Adrenal gland (tissue), 5 donors: ENCODE data around the gene NELL2.

Source experiments
- POLR2A ChIP-seq, 2 donors: fragments of 450-650 bp; IDR thresholded peaks; one replicate each; pipeline ENCODE4 v1.6.1; 2017; ENCODE audit warnings: antibody characterized with exemption in 2 of 2, mild to moderate bottlenecking in 2 of 2, moderate library complexity in 1 of 2
- TF ChIP-seq, protein P1 (sequence below), 6 experiments: fragments of 450-650 bp in 4 of 6; fragments of 200-600 bp in 2 of 6; sonication (generic) in 1 of 6; IDR thresholded peaks; 1 replicate in 5 of 6; 2 replicates in 1 of 6; pipeline versions ENCODE4 v1.5.1 to v1.8.0; 2016 to 2021; ENCODE audit warnings: antibody characterized with exemption in 6 of 6, mild to moderate bottlenecking in 2 of 6, moderate library complexity in 1 of 6
- donor health status: DM: no; HTN: no; CAD: no.

DNA sequence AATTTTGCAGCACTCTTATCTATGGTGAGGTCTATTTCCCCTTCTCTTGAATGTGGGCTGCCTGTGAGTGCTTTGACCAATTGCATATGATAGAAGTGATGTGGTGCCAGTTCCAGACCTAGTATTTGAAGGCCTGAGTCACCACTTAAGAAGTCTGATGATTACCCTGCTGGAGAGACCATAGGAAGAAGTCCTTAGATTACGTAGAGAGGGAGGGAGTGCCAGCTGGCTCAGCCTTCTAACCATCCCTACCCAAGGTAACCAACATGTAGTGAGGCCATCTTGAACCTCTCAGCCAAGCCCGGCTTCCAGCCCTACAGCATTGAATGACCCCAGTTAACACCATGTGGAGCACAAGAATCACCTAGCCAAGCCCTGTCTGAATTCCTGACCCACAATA, 166.9 kb downstream of the NELL2 start:
- TF ChIP-seq, protein P1, sequence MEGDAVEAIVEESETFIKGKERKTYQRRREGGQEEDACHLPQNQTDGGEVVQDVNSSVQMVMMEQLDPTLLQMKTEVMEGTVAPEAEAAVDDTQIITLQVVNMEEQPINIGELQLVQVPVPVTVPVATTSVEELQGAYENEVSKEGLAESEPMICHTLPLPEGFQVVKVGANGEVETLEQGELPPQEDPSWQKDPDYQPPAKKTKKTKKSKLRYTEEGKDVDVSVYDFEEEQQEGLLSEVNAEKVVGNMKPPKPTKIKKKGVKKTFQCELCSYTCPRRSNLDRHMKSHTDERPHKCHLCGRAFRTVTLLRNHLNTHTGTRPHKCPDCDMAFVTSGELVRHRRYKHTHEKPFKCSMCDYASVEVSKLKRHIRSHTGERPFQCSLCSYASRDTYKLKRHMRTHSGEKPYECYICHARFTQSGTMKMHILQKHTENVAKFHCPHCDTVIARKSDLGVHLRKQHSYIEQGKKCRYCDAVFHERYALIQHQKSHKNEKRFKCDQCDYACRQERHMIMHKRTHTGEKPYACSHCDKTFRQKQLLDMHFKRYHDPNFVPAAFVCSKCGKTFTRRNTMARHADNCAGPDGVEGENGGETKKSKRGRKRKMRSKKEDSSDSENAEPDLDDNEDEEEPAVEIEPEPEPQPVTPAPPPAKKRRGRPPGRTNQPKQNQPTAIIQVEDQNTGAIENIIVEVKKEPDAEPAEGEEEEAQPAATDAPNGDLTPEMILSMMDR (IDR thresholded peaks at IDR 0.05) = no peak
- TF ChIP-seq POLR2A (IDR thresholded peaks at IDR 0.05) = no peak
